GM23248 (cell line): ENCODE measurements around the gene NIPAL4. TPM values are rescaled to one million over a fixed set of nuclear protein-coding genes. Genes with fewer than 3 reads are reported as not detected.
A peak's percentile ranks its signal among the peaks of the same experiment; 100 is the strongest.

Source experiments
- DNase-seq: peaks from one replicate; pipeline ENCODE4 v3.0.0-alpha.2; 2015
- H2AFZ ChIP-seq: fragments of 200-600 bp; sonication (generic); 2 replicates; pipeline ENCODE4 v1.6.1; 2016; ENCODE audit warnings: antibody characterized with exemption
- H3F3A ChIP-seq: fragments of 200-600 bp; sonication (generic); 2 replicates; pipeline ENCODE4 v1.6.1; 2016; ENCODE audit warnings: mild to moderate bottlenecking, antibody characterized with exemption, mixed run types; ENCODE audit not compliant: insufficient read depth
- H3K27ac ChIP-seq: fragments of 200-600 bp; sonication (generic); 2 replicates; pipeline ENCODE4 v1.5.1; 2016; ENCODE audit warnings: mild to moderate bottlenecking
- H3K27me3 ChIP-seq: fragments of 200-600 bp; sonication (generic); replicated peaks from 2 replicates; pipeline ENCODE4 v1.6.1; 2016; ENCODE audit warnings: mild to moderate bottlenecking; ENCODE audit not compliant: insufficient read depth
- H3K36me3 ChIP-seq: fragments of 200-600 bp; sonication (generic); 2 replicates; pipeline ENCODE4 v1.6.1; 2016; ENCODE audit warnings: low read depth, mild to moderate bottlenecking
- H3K4me1 ChIP-seq: fragments of 200-600 bp; sonication (generic); 2 replicates; pipeline ENCODE4 v1.6.1; 2016; ENCODE audit warnings: mild to moderate bottlenecking; ENCODE audit not compliant: insufficient read depth
- H3K4me2 ChIP-seq: fragments of 200-600 bp; sonication (generic); one replicate; pipeline ENCODE4 v1.6.1; 2016; ENCODE audit warnings: mild to moderate bottlenecking; ENCODE audit not compliant: unreplicated experiment
- H3K4me3 ChIP-seq: fragments of 200-600 bp; sonication (generic); 2 replicates; pipeline ENCODE4 v1.5.1; 2016; ENCODE audit warnings: mild to moderate bottlenecking
- H3K79me2 ChIP-seq: fragments of 200-600 bp; sonication (generic); 2 replicates; pipeline ENCODE4 v1.6.1; 2016; ENCODE audit warnings: mild to moderate bottlenecking; ENCODE audit not compliant: insufficient read depth
- H3K9ac ChIP-seq: fragments of 200-600 bp; sonication (generic); 2 replicates; pipeline ENCODE4 v1.6.1; 2016; ENCODE audit warnings: mild to moderate bottlenecking
- H3K9me2 ChIP-seq: fragments of 200-600 bp; sonication (generic); 2 replicates; pipeline ENCODE4 v1.6.1; 2016; ENCODE audit warnings: mixed run types, mild to moderate bottlenecking, moderate library complexity; ENCODE audit not compliant: insufficient read depth
- H3K9me3 ChIP-seq: fragments of 200-600 bp; sonication (generic); one replicate; pipeline ENCODE4 v1.6.1; 2017; ENCODE audit warnings: low read depth
- H4K20me1 ChIP-seq: fragments of 200-600 bp; sonication (generic); 2 replicates; pipeline ENCODE4 v1.6.0; 2016; ENCODE audit not compliant: insufficient read depth
- EZH2 ChIP-seq: fragments of 200-600 bp; sonication (generic); IDR thresholded peaks from 2 replicates; pipeline ENCODE4 v1.6.1; 2018; ENCODE audit warnings: antibody characterized with exemption, mild to moderate bottlenecking; ENCODE audit not compliant: insufficient read depth, poor library complexity, severe bottlenecking
- EZH2phosphoT487 ChIP-seq: fragments of 200-600 bp; sonication (generic); IDR thresholded peaks from 2 replicates; pipeline ENCODE4 v1.6.1; 2018; ENCODE audit warnings: antibody characterized with exemption, moderate library complexity, mild to moderate bottlenecking, low read depth; ENCODE audit not compliant: insufficient read depth
- WGBS, 2 experiments: methylation state at CpG; one replicate each; pipeline ENCODE4 v1.1.6; 2015 to 2017; ENCODE audit warnings: low lambda C conversion rate in 2 of 2, low coverage in 1 of 2; ENCODE audit errors: missing lambda C conversion rate in 2 of 2; 5-methylcytosine and 5-hydroxymethylcytosine counted together
- in situ Hi-C: fragments of 300-500 bp; cut with MboI; formaldehyde crosslinking; loops from 2 replicates; pipeline ENCODE4 v1.15.0; 2020
- polyA plus RNA-seq: library from polyadenylated mRNA; unstranded; fragments of >200 nt; fragmentation: Nextera tagmentation; extraction: Ambion mirVana; gene quantifications from 2 replicates; pipeline ENCODE4 v1.2.1, GENCODE V29; 2016
- total RNA-seq: library from RNA; depleted of rRNA; stranded (reverse); fragments of >200 nt; shearing (Covaris generic); gene quantifications from 2 replicates; pipeline ENCODE4 v1.2.3, GENCODE V29; 2014

The NIPAL4 gene
- total and polyA plus RNA-seq, 2 experiments from 2014 or later, result not detected

- Histone ChIP-seq H3K4me3 (no peak overlapping the region), H3K4me2 (no peak overlapping the region), H4K20me1 (no peaks in the 10 kb centered on the region), H3K36me3 (no peaks in the 10 kb centered on the region), H2AFZ (no peak overlapping the region), H3K9ac (no peak overlapping the region), H3K4me1 (no peaks in the 10 kb centered on the region), H3K27ac (no peak overlapping the region), H3K27me3 (peaks cover 22% of the 10 kb centered on the region), H3K9me2 (no peaks in the 10 kb centered on the region), H3F3A (no peaks in the 10 kb centered on the region), H3K79me2 (no peaks in the 10 kb centered on the region), H3K9me3 (no peaks in the 10 kb centered on the region)
- in situ Hi-C loops, result no loop called here
- 79 to 82% methylated on average over 5 of the region's 5 CpGs for WGBS, 2 experiments
- TF ChIP-seq EZH2phosphoT487 (no peak), EZH2 (no peak)
- DNase-seq, result no peak
Observed at GRCh38 chr5:157457391-157457790, 2.6 kb upstream of the NIPAL4 start.

GRCh38 chr5:157458835-157459234, 1.2 kb upstream of the NIPAL4 start:
- Histone ChIP-seq H3K4me3 (no peak overlapping the region), H3F3A (0 out of 2 replicates have a peak, but pooled peaks cover 3% of the 10 kb centered on the region), H3K4me2 (no peak overlapping the region), H4K20me1 (no peaks in the 10 kb centered on the region), H3K27me3 (peaks cover 22% of the 10 kb centered on the region), H3K4me1 (peaks cover 6% of the 10 kb centered on the region), H3K27ac (no peak overlapping the region), H3K36me3 (no peaks in the 10 kb centered on the region), H3K79me2 (no peaks in the 10 kb centered on the region), H3K9ac (no peak overlapping the region), H3K9me2 (no peaks in the 10 kb centered on the region), H3K9me3 (no peaks in the 10 kb centered on the region), H2AFZ (no peak overlapping the region)
- in situ Hi-C loops, result no loop called here
- no peak for DNase-seq
- whole genome bisulfite sequencing, 2 experiments, result 75 to 77% methylated on average over 5 of the region's 5 CpGs
- TF ChIP-seq EZH2, result no peak
- TF ChIP-seq EZH2phosphoT487, result no peak

- no peak overlapping the region for H3K27ac ChIP-seq
- H3K36me3 ChIP-seq, result no peaks in the 10 kb centered on the region
- H3K4me1 ChIP-seq, result peaks cover 17% of the 10 kb centered on the region
- TF ChIP-seq EZH2 (no peak), EZH2phosphoT487 (no peak)
- in situ Hi-C loops, result no loop called here
- H2AFZ ChIP-seq, result no peak overlapping the region
- H3K4me3 ChIP-seq, result no peak overlapping the region
- H3K79me2 ChIP-seq, result no peaks in the 10 kb centered on the region
- no peak for DNase-seq
- no peak overlapping the region for H3K4me2 ChIP-seq
- H3K9me2 ChIP-seq, result no peaks in the 10 kb centered on the region
- peaks cover 16% of the 10 kb centered on the region for H3F3A ChIP-seq
- H3K9ac ChIP-seq, result no peak overlapping the region
- no peaks in the 10 kb centered on the region for H3K9me3 ChIP-seq
- WGBS, 2 experiments, result 93 to 97% methylated on average over 4 of the region's 4 CpGs
- no peaks in the 10 kb centered on the region for H4K20me1 ChIP-seq
- peaks cover 22% of the 10 kb centered on the region for H3K27me3 ChIP-seq
Observed at GRCh38 chr5:157460921-157461792, 1.1 kb downstream of the NIPAL4 start.

DNA sequence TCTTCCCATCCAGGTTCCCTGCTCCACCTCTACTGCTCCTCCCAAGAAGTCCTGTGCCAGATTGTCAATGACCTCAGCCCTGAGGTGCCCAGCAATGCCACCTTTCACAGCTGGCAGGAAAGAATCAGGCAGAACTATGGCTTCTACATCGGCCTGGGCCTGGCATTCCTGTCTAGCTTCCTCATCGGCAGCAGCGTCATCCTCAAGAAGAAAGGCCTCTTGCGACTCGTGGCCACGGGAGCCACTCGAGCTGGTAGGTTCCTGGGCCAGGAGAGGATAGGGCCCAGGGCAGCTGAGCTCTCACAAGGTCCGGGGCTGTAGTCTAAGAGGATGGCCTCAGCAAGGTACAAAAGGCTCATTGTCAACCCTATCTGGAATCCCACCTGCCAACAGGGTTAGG, 3.1 kb downstream of the NIPAL4 start:
- WGBS, 2 experiments, result 71 to 85% methylated on average over 8 of the region's 8 CpGs
- H3K4me2 ChIP-seq, result no peak overlapping the region
- no peak overlapping the region for H3K4me3 ChIP-seq
- no peaks in the 10 kb centered on the region for H4K20me1 ChIP-seq
- TF ChIP-seq EZH2phosphoT487, result no peak
- TF ChIP-seq EZH2, result no peak
- no peaks in the 10 kb centered on the region for H3K79me2 ChIP-seq
- no peaks in the 10 kb centered on the region for H3K36me3 ChIP-seq
- peaks cover 17% of the 10 kb centered on the region for H3K4me1 ChIP-seq
- no peak overlapping the region for H3K27ac ChIP-seq
- H3K27me3 ChIP-seq, result peaks cover 22% of the 10 kb centered on the region
- no peaks in the 10 kb centered on the region for H3K9me3 ChIP-seq
- H3F3A ChIP-seq, result peaks cover 16% of the 10 kb centered on the region
- H3K9ac ChIP-seq, result no peak overlapping the region
- H3K9me2 ChIP-seq, result no peaks in the 10 kb centered on the region
- H2AFZ ChIP-seq, result no peak overlapping the region
- DNase-seq, result peak; percentile 54
- in situ Hi-C loops, result no loop called here
